ENCODE data around the gene TMX4.

The TMX4 gene

GRCh38 chr20:8021541-8022269 is 2.1 kb upstream of the TMX4 start:
- peaks cover 29 to 47% (median 41%) of the 10 kb centered on the region in 10 experiments for H3K4me1 ChIP-seq
- H3K4me2 ChIP-seq: peak overlapping the region in 10 of 11 experiments; percentile 78 to 92 (median 88); a peak in 20 of 22 replicates
- no peaks in the 10 kb centered on the region for H3K27me3 ChIP-seq
- peaks cover 0 to 12% (median 0%) of the 10 kb centered on the region in 11 experiments; a peak in 3 of 22 replicates for H4K20me1 ChIP-seq
- peak overlapping the region in 4 of 11 experiments; percentile 3 to 99 (median 60); a peak in 3 of 22 replicates for H3K9ac ChIP-seq
- peaks cover 0 to 4% (median 0%) of the 10 kb centered on the region in 11 experiments; a peak in 2 of 22 replicates for H3K36me3 ChIP-seq
- peak overlapping the region in 8 of 11 experiments; percentile 97 to 100 (median 99); a peak in 15 of 22 replicates for H3K27ac ChIP-seq
- TF ChIP-seq Cebpa-rat (IDR thresholded peaks at IDR 0.05): no peak
- peaks cover 0 to 9% (median 0%) of the 10 kb centered on the region in 11 experiments; a peak in 1 of 22 replicates for H3K9me3 ChIP-seq (replicated peaks in 1 of 11)
- H3K4me3 ChIP-seq: no peak overlapping the region

GRCh38 chr20:8020314-8021079 is 936 bp upstream of the TMX4 start:
- Histone ChIP-seq H3K27ac (peak overlapping the region; percentile 17 to 100 (median 98); a peak in 21 of 22 replicates), H3K4me1 (peaks cover 29 to 54% (median 42%) of the 10 kb centered on the region in 10 experiments), H3K4me2 (peak overlapping the region; percentile 78 to 92 (median 89)), H3K9ac (peak overlapping the region; percentile 95 to 100 (median 98); a peak in 20 of 22 replicates), H3K36me3 (peaks cover 0 to 16% (median 7%) of the 10 kb centered on the region in 11 experiments; a peak in 12 of 22 replicates), H3K27me3 (no peaks in the 10 kb centered on the region), H3K4me3 (peak overlapping the region; percentile 79 to 97 (median 92); a peak in 19 of 20 replicates), H4K20me1 (peaks cover 0 to 24% (median 1%) of the 10 kb centered on the region in 11 experiments; a peak in 7 of 22 replicates), H3K9me3 (replicated peaks in 1 of 11) (peaks cover 0 to 9% (median 0%) of the 10 kb centered on the region in 11 experiments; a peak in 1 of 22 replicates)
- TF ChIP-seq Cebpa-rat (IDR thresholded peaks at IDR 0.05): peak in 3 of 11 experiments; percentile 20 to 58 (median 53); a peak in 3 of 22 replicates

GRCh38 chr20:8019998-8020247 is 362 bp upstream of the TMX4 start:
- H3K4me1 ChIP-seq: peaks cover 33 to 60% (median 48%) of the 10 kb centered on the region in 10 experiments
- H3K4me2 ChIP-seq: peak overlapping the region; percentile 78 to 92 (median 89)
- H3K4me3 ChIP-seq: peak overlapping the region; percentile 79 to 97 (median 92)
- peaks cover 0 to 22% (median 10%) of the 10 kb centered on the region in 11 experiments; a peak in 13 of 22 replicates for H3K36me3 ChIP-seq
- no peaks in the 10 kb centered on the region for H3K27me3 ChIP-seq
- no peak for TF ChIP-seq Cebpa-rat (IDR thresholded peaks at IDR 0.05)
- H4K20me1 ChIP-seq: peaks cover 0 to 30% (median 7%) of the 10 kb centered on the region in 11 experiments; a peak in 8 of 22 replicates
- peaks cover 0 to 9% (median 0%) of the 10 kb centered on the region in 11 experiments; a peak in 1 of 22 replicates for H3K9me3 ChIP-seq (replicated peaks in 1 of 11)
- peak overlapping the region; percentile 17 to 100 (median 98); a peak in 21 of 22 replicates for H3K27ac ChIP-seq
- H3K9ac ChIP-seq: peak overlapping the region; percentile 95 to 100 (median 98); a peak in 21 of 22 replicates

- TF ChIP-seq Cebpa-rat (IDR thresholded peaks at IDR 0.05): no peak
- Histone ChIP-seq H3K4me2 (peak overlapping the region; percentile 78 to 92 (median 89)), H3K27me3 (no peaks in the 10 kb centered on the region), H3K9ac (peak overlapping the region; percentile 95 to 100 (median 98)), H3K4me3 (peak overlapping the region; percentile 79 to 97 (median 92)), H3K9me3 (replicated peaks in 1 of 11) (peaks cover 0 to 9% (median 0%) of the 10 kb centered on the region in 11 experiments; a peak in 1 of 22 replicates), H3K36me3 (peaks cover 0 to 29% (median 18%) of the 10 kb centered on the region in 11 experiments; a peak in 15 of 22 replicates), H3K4me1 (peaks cover 40 to 66% (median 52%) of the 10 kb centered on the region in 10 experiments), H3K27ac (peak overlapping the region; percentile 96 to 100 (median 98)), H4K20me1 (peaks cover 0 to 40% (median 16%) of the 10 kb centered on the region in 11 experiments; a peak in 11 of 22 replicates)
Measured at GRCh38 chr20:8018958-8019245, 659 bp downstream of the TMX4 start.

GRCh38 chr20:8012724-8013123 is 6.8 kb downstream of the TMX4 start:
- Histone ChIP-seq H3K4me1 (peaks cover 15 to 34% (median 19%) of the 10 kb centered on the region in 10 experiments; a peak in 19 of 20 replicates), H3K27me3 (no peaks in the 10 kb centered on the region), H3K9ac (no peak overlapping the region), H3K27ac (no peak overlapping the region), H3K36me3 (peaks cover 7 to 64% (median 45%) of the 10 kb centered on the region in 11 experiments; a peak in 18 of 22 replicates), H3K4me3 (no peak overlapping the region), H3K4me2 (no peak overlapping the region), H3K9me3 (replicated peaks in 1 of 11) (no peaks in the 10 kb centered on the region), H4K20me1 (peaks cover 0 to 74% (median 52%) of the 10 kb centered on the region in 11 experiments; a peak in 11 of 22 replicates)
- TF ChIP-seq Cebpa-rat (IDR thresholded peaks at IDR 0.05): no peak

- H3K4me2 ChIP-seq: no peak overlapping the region
- peaks cover 16 to 76% (median 61%) of the 10 kb centered on the region in 11 experiments; a peak in 20 of 22 replicates for H3K36me3 ChIP-seq
Measured at GRCh38 chr20:8008733-8009132, 10.8 kb downstream of the TMX4 start.

GRCh38 chr20:8007490-8007889 is 12.1 kb downstream of the TMX4 start:
- Histone ChIP-seq H3K36me3 (peaks cover 16 to 80% (median 66%) of the 10 kb centered on the region in 11 experiments; a peak in 20 of 22 replicates), H3K4me1 (no peaks in the 10 kb centered on the region), H4K20me1 (peaks cover 0 to 67% (median 31%) of the 10 kb centered on the region in 11 experiments; a peak in 14 of 22 replicates), H3K27ac (no peak overlapping the region), H3K9me3 (replicated peaks in 1 of 11) (no peaks in the 10 kb centered on the region), H3K4me3 (no peak overlapping the region), H3K9ac (no peak overlapping the region), H3K4me2 (no peak overlapping the region), H3K27me3 (no peaks in the 10 kb centered on the region)
- no peak for TF ChIP-seq Cebpa-rat (IDR thresholded peaks at IDR 0.05)

More at GRCh38 chr20:8008733-8009132, 10.8 kb downstream of the TMX4 start:
- no peaks in the 10 kb centered on the region for H3K4me1 ChIP-seq
- peaks cover 0 to 80% (median 42%) of the 10 kb centered on the region in 11 experiments; a peak in 14 of 22 replicates for H4K20me1 ChIP-seq
- no peak overlapping the region for H3K4me3 ChIP-seq
- H3K9ac ChIP-seq: no peak overlapping the region
- TF ChIP-seq Cebpa-rat (IDR thresholded peaks at IDR 0.05): no peak
- H3K27ac ChIP-seq: no peak overlapping the region
- H3K27me3 ChIP-seq: no peaks in the 10 kb centered on the region
- H3K9me3 ChIP-seq (replicated peaks in 1 of 11): no peaks in the 10 kb centered on the region

GRCh38 chr20:8005575-8006366 is 13.8 kb downstream of the TMX4 start:
- no peak for TF ChIP-seq Cebpa-rat (IDR thresholded peaks at IDR 0.05)
- Histone ChIP-seq H3K4me2 (no peak overlapping the region), H3K4me1 (no peaks in the 10 kb centered on the region)

More at GRCh38 chr20:8005575-8006366, 13.8 kb downstream of the TMX4 start:
- Histone ChIP-seq H3K4me3 (no peak overlapping the region), H3K36me3 (peaks cover 16 to 97% (median 84%) of the 10 kb centered on the region in 11 experiments; a peak in 21 of 22 replicates), H3K27me3 (no peaks in the 10 kb centered on the region), H4K20me1 (peaks cover 0 to 50% (median 14%) of the 10 kb centered on the region in 11 experiments; a peak in 14 of 22 replicates), H3K9ac (no peak overlapping the region), H3K27ac (no peak overlapping the region), H3K9me3 (replicated peaks in 1 of 11) (no peaks in the 10 kb centered on the region)

All from BLaER1 treated with 17β-estradiol and CSF1 and Interleukin-3, amounts not matched to agents 10 nM and 100 nM (cell line).